Stimulated activated CD8-positive, alpha-beta memory T cell treated with anti-CD3 and anti-CD28 coated beads, Interleukin-12 subunit alpha, Interleukin-12 subunit beta, amount 100 ng/mL, for 24 hours (primary cell): Measurements from ENCODE around the gene AMDHD2.
"Not testable (repeated sequence)": the region's sequence is repeated elsewhere in the genome, so short reads cannot be mapped to it uniquely, and the experiment has no call there.

Experiments
- DNase-seq: peaks from one replicate; pipeline ENCODE4 v3.0.0-alpha.2; 2020; ENCODE audit errors: extremely low read depth

AMDHD2 gene

DNA sequence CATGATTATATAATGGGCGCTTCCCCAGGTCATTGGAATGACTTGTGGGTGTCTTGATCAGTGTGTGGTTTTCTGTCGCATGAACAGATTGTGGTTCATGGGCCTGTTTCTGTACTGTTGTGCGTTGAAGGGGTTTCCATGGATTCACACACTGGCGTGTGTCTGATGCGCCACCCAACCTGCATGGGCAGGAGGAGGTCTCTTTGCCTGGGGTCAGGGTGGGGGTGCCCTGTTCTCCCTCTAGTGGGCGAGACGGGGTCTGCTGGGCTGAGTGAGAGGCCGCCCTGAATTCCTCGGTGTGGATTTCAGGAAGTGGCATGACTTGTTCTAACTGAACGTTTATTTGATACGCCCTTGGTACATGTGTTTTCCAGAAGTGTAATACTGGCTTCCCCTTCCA, 60.0 kb downstream of the AMDHD2 start:
- DNase-seq = not testable (repeated sequence)

DNA sequence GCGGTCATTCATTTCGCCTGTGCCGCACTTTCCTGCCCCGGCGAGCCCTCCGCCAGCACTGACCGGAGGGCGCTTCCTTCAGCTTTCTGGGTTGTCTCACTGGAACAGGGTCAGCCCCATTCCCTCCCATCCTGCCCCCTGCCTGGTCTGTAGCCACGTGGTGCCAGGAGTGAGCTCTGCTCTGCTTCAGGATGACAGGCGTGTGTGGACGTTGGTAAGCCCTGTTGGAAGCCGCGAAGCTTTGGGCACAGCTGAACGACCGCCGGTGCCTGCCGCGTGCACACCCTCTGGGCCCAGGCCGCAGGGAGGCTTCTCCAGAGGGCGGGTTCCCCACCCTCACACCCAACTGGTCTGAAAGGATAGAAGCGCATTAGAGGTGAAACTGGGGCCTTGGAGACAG, 60.6 kb downstream of the AMDHD2 start:
- DNase-seq = not testable (repeated sequence)
